ENCODE measurements around the gene GPD1L.
A peak's percentile ranks its signal among the peaks of the same experiment; 100 is the strongest.
"Not testable (repeated sequence)": the region's sequence is repeated elsewhere in the genome, so short reads cannot be mapped to it uniquely, and the experiment has no call there.

Gene GPD1L

DNA sequence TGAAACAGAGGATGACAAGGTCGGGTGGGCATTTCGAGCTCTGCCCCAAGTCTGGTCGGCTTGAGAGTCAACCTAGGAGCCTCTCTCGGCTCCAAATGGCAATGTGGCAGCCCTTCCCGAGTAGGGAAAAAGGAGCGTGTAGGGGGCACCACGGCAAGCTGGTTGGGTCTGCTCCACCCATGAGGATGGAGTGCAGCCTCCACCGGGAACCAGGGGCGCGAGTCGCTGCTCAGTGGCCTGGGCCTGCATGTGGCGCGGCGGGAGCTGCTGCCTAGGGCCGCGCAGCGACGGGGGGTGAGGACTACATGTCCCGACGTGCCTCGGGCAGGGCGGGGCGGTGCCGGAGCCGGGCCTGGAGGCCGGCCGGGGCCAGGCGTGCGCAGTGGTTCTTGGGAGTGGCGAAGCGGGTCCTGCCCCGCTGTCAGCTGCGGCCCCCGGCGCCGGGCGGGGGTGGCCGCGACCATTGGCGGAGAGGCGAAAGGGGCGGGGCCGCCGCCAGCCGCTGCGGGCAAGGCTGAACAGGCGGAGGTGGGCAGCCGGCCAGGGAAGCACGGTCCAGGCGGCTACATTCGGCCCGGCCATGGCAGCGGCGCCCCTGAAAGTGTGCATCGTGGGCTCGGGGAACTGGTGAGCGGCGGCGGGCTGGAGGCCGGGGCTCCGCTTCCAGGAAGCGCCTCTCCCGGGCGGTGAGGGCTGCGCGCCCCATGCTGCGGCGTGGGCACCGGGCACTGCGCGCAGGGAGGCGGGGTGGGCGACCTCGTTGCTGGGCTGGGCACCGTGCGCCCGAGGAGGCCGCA, at the start of gene GPD1L:
GPD1L (plus strand) TSS at position 489 of the 797 bp plus-strand sequence; CDS start at position 581, 92 bp downstream.
- TF ChIP-seq, protein P1, sequence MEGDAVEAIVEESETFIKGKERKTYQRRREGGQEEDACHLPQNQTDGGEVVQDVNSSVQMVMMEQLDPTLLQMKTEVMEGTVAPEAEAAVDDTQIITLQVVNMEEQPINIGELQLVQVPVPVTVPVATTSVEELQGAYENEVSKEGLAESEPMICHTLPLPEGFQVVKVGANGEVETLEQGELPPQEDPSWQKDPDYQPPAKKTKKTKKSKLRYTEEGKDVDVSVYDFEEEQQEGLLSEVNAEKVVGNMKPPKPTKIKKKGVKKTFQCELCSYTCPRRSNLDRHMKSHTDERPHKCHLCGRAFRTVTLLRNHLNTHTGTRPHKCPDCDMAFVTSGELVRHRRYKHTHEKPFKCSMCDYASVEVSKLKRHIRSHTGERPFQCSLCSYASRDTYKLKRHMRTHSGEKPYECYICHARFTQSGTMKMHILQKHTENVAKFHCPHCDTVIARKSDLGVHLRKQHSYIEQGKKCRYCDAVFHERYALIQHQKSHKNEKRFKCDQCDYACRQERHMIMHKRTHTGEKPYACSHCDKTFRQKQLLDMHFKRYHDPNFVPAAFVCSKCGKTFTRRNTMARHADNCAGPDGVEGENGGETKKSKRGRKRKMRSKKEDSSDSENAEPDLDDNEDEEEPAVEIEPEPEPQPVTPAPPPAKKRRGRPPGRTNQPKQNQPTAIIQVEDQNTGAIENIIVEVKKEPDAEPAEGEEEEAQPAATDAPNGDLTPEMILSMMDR (IDR thresholded peaks at IDR 0.05; ENCODE audit: borderline replicate concordance, control extremely low read depth, extremely low read depth, insufficient read depth, missing control alignments): no peak
- peak; percentile 97 for DNase-seq (ENCODE audit: low spot score)
- in situ Hi-C loops (cut with MboI; ENCODE audit: low sequenced_read_pairs, unreplicated experiment): no loop called here

DNA sequence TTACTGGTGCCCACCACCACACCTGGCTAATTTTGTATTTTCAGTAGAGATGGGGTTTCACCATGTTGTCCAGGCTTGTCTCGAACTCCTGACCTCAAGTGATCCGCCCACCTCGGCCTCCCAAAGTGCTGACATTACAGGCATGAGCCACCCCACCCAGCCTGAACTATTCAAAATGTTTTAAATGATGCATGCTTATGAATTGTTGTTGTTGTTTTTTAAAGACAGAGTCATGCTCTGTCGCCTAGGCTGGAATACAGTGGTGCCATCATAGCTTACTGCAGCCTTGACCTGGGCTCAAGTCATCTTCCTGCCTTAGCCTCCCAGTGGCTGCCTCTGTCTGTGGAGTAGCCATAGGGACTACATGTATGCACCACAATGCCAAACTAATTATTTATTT, 48.0 kb upstream of the GPD1L start:
- in situ Hi-C loops (cut with MboI; ENCODE audit: low sequenced_read_pairs, unreplicated experiment); DNase-seq (ENCODE audit: low spot score): not testable (repeated sequence)

DNA sequence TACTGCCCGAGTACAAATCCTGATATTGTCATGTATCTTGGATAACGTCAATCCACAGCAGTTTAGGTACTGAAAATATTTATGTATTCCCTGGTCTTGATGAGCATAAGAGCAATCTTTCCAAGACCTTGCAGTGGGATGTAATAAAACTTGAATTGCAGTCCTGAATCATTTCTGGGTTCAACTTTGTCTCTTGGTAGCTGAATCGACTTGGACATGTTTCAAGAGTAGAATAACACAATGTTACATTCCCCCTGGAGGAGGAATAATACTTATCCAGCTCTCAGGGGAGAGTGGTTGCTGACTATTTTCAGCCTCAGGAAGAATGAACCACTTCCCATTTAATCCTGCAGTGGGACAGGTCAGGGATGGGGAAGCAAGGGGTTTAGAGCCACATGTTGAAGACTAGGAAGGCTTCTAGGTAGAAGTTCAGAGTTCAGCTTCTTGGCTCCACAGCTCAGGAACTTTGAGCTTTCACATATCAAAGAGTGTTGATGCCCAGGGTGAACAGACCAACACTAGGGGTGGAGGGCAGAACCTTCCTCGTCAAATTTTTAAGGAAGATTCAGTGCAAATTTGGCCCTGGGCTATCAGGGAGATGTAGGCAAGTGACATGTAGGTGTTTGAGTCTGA, 43.4 kb upstream of the GPD1L start:
- in situ Hi-C loops (cut with MboI; ENCODE audit: low sequenced_read_pairs, unreplicated experiment): no loop called here
- TF ChIP-seq, protein P1 (IDR thresholded peaks at IDR 0.05; ENCODE audit: borderline replicate concordance, control extremely low read depth, extremely low read depth, insufficient read depth, missing control alignments): no peak
- DNase-seq (ENCODE audit: low spot score): no peak

DNA sequence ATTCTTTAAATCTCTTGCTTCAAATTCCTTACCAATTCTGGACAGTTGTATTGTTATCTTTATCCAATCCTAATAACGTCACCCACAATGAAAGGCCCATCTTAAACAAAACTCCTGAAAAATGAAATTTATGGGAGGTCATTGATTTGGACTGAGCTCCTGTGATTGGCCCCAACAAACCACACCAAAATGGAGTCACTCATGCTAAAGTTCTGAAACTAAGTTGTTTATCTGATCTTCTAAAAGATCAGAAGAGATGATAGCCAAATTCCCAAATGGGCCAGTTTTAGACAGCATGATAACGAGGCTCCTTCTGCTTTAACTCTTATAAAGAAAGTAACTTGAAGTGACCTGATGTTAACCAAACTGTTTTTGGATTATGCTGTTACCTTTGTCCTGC, 39.7 kb upstream of the GPD1L start:
- no peak for DNase-seq (ENCODE audit: low spot score)
- in situ Hi-C loops (cut with MboI; ENCODE audit: low sequenced_read_pairs, unreplicated experiment): no loop called here
- TF ChIP-seq, protein P1 (IDR thresholded peaks at IDR 0.05; ENCODE audit: borderline replicate concordance, control extremely low read depth, extremely low read depth, insufficient read depth, missing control alignments): no peak

DNA sequence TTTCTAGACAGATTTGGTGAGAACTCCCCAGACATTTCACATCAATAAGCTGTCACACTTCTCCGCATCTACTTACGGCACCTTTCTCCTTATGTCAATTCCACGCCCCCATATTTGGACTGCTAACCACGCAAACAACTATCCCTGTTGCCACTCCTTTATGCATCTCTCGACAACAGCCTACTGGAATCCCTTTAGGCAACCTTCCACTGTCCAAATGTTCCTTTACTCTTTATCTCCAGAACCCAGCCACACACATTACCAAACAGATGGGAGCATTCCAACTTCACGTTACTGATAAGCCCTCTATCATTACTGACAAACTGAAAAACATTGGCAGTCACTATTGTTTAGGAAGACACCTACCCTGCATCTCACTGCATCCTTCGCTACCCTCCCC, 32.2 kb upstream of the GPD1L start:
- in situ Hi-C loops (cut with MboI; ENCODE audit: low sequenced_read_pairs, unreplicated experiment): not testable (repeated sequence)

DNA sequence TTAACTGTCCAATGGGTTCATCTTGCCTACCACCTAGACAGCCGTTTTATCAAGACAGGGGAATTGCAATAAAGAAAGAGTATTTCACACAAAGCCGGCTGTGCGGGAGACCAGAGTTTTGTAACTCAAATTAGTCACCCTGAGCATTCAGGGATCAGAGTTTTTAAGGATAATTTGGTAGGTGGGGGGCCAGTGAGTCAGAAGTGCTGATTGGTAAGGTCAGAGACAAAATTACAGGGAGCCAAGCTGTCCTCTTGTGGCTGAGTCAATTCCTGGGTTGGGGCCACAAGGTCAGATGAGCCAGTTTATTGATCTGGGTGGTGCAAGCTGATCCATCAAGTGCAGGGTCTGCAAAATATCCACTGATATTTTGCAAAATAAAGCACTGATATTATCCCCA, 29.9 kb upstream of the GPD1L start:
- no peak for DNase-seq (ENCODE audit: low spot score)
- in situ Hi-C loops (cut with MboI; ENCODE audit: low sequenced_read_pairs, unreplicated experiment): no loop called here
- TF ChIP-seq, protein P1 (IDR thresholded peaks at IDR 0.05; ENCODE audit: borderline replicate concordance, control extremely low read depth, extremely low read depth, insufficient read depth, missing control alignments): no peak

More for the DNA sequence above, 32.2 kb upstream of the GPD1L start:
- DNase-seq (ENCODE audit: low spot score): not testable (repeated sequence)

DNA sequence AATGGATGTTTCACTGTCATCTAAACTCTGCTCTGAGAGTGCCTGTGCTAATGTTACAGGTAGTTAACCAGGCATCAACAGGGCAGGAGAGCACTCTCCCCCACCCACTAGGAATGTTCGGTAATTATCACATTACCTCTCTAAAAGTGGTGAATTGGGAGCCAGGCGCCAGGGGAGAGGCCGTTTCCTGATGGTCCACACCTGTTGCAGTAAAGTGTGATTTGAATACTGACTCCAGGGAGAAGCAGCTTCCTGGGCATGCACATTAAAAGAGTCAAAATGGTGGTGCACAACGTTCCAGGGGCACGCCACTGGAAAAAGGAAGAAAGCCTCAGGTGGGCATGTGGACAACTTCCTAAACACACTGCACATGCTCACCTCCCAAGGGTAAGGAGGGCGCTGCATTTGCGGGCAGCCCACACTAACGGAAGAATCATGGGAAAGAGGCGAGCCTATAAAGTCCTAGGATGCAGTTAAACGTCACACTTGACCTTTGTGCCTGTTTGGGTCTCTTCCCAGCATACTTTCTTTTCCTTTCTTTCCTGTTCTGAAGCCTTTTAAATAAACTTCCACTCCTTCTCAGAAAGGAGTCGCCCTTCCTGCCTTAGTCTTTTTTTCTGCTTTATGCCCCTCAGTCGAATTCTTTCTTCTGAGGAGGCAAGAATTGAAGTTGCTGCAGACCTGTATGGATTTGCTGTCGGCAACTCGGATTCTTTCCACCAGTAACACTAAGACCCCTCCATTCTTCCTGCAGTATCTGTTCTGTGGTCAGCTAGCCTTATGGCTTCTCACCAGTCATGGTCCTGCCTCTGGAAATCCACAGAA, 28.9 kb upstream of the GPD1L start:
- in situ Hi-C loops (cut with MboI; ENCODE audit: low sequenced_read_pairs, unreplicated experiment): no loop called here
- TF ChIP-seq, protein P1 (IDR thresholded peaks at IDR 0.05; ENCODE audit: borderline replicate concordance, control extremely low read depth, extremely low read depth, insufficient read depth, missing control alignments): no peak
- DNase-seq (ENCODE audit: low spot score): no peak

Data from GM13976 (cell line).